Neural progenitor cell (in vitro differentiated cells): ENCODE measurements around the gene POLA2. TPM values are rescaled to one million over a fixed set of nuclear protein-coding genes. Genes with fewer than 3 reads are reported as not detected.
"Not testable (repeated sequence)": the region's sequence is repeated elsewhere in the genome, so short reads cannot be mapped to it uniquely, and the experiment has no call there.

Experiments
- DNase-seq: peaks from one replicate; pipeline ENCODE4 v3.0.0-alpha.2; 2016; ENCODE audit warnings: low spot score
- H2AFZ ChIP-seq: fragments of 200-600 bp; sonication (generic); replicated peaks from 2 replicates; pipeline ENCODE4 v1.6.1; 2016; ENCODE audit warnings: antibody characterized with exemption
- H3F3A ChIP-seq: fragments of 200-600 bp; sonication (generic); 2 replicates; pipeline ENCODE4 v1.6.1; 2016; ENCODE audit warnings: antibody characterized with exemption, low read depth
- H3K27ac ChIP-seq: fragments of 200-600 bp; sonication (generic); 2 replicates; pipeline ENCODE4 v1.5.1; 2016; ENCODE audit warnings: mild to moderate bottlenecking
- H3K27me3 ChIP-seq: fragments of 200-600 bp; sonication (generic); 2 replicates; pipeline ENCODE4 v1.6.1; 2016; ENCODE audit warnings: mild to moderate bottlenecking, moderate library complexity
- H3K36me3 ChIP-seq: fragments of 200-600 bp; sonication (generic); 2 replicates; pipeline ENCODE4 v1.5.1; 2016
- H3K4me1 ChIP-seq: fragments of 200-600 bp; sonication (generic); 2 replicates; pipeline ENCODE4 v1.6.1; 2016; ENCODE audit warnings: mixed run types
- H3K4me2 ChIP-seq: fragments of 200-600 bp; sonication (generic); 2 replicates; pipeline ENCODE4 v1.6.1; 2016
- H3K4me3 ChIP-seq: fragments of 200-600 bp; sonication (generic); 2 replicates; pipeline ENCODE4 v1.5.1; 2016
- H3K79me2 ChIP-seq: fragments of 200-600 bp; sonication (generic); 2 replicates; pipeline ENCODE4 v1.6.1; 2016; ENCODE audit warnings: low read depth
- H3K9ac ChIP-seq: fragments of 200-600 bp; sonication (generic); 2 replicates; pipeline ENCODE4 v1.6.1; 2016
- H3K9me3 ChIP-seq: fragments of 200-600 bp; sonication (generic); 2 replicates; pipeline ENCODE4 v1.5.1; 2016; ENCODE audit warnings: low read depth
- H4K20me1 ChIP-seq: fragments of 200-600 bp; sonication (generic); 2 replicates; pipeline ENCODE4 v1.6.1; 2016; ENCODE audit warnings: low read depth
- H3K27ac Mint-ChIP-seq: 3 replicates; pipeline ENCODE4 v1.8.0; 2021; ENCODE audit warnings: mixed read lengths
- H3K27me3 Mint-ChIP-seq: 2 replicates; pipeline ENCODE4 v1.8.0; 2022; ENCODE audit warnings: low read depth, mild to moderate bottlenecking, inconsistent platforms, moderate library complexity, mixed read lengths; ENCODE audit not compliant: insufficient read depth
- H3K36me3 Mint-ChIP-seq: 3 replicates; pipeline ENCODE4 v1.8.0; 2021; ENCODE audit warnings: mixed read lengths
- H3K4me1 Mint-ChIP-seq: 3 replicates; pipeline ENCODE4 v1.8.0; 2021; ENCODE audit warnings: mixed read lengths
- H3K4me3 Mint-ChIP-seq: 3 replicates; pipeline ENCODE4 v1.8.0; 2021; ENCODE audit warnings: mild to moderate bottlenecking, moderate library complexity, mixed read lengths
- H3K9me3 Mint-ChIP-seq: 3 replicates; pipeline ENCODE4 v1.8.0; 2020; ENCODE audit warnings: mixed read lengths
- CTCF ChIP-seq: fragments of 200-600 bp; sonication (generic); IDR thresholded peaks from 2 replicates; pipeline ENCODE4 v1.5.1; 2017; ENCODE audit warnings: antibody characterized with exemption, mild to moderate bottlenecking
- EZH2 ChIP-seq: fragments of 200-600 bp; sonication (generic); IDR thresholded peaks from 2 replicates; pipeline ENCODE4 v1.6.1; 2017; ENCODE audit warnings: antibody characterized with exemption, mild to moderate bottlenecking, moderate library complexity
- EZH2phosphoT487 ChIP-seq: fragments of 200-600 bp; sonication (generic); IDR thresholded peaks from 2 replicates; pipeline ENCODE4 v1.6.1; 2017; ENCODE audit warnings: antibody characterized with exemption
- total RNA-seq: library from RNA; depleted of rRNA; stranded (reverse); fragments of >200 nt; gene quantifications from 2 replicates; pipeline ENCODE4 v1.2.3, GENCODE V29; 2015; ENCODE audit warnings: low replicate concordance

Gene POLA2
- total RNA-seq, 1 donor from 2014 or later = 33.3 TPM

- Histone ChIP-seq H2AFZ (no peak overlapping the region), H3K9ac (no peak overlapping the region), H3K4me3 (no peak overlapping the region), H4K20me1 (no peaks in the 10 kb centered on the region), H3K9me3 (no peaks in the 10 kb centered on the region), H3K79me2 (no peaks in the 10 kb centered on the region), H3K27ac (no peak overlapping the region), H3K36me3 (no peaks in the 10 kb centered on the region), H3K4me1 (peaks cover 8% of the 10 kb centered on the region), H3K27me3 (no peaks in the 10 kb centered on the region), H3K4me2 (no peak overlapping the region), H3F3A (no peaks in the 10 kb centered on the region)
- H3K27ac Mint-ChIP-seq = no peak overlapping the region
- no peak for DNase-seq
- peaks cover 3% of the 10 kb centered on the region for H3K9me3 Mint-ChIP-seq
- H3K4me3 Mint-ChIP-seq = no peak overlapping the region
- no peak for TF ChIP-seq EZH2phosphoT487
- TF ChIP-seq EZH2 = no peak
- TF ChIP-seq CTCF = no peak
- H3K27me3 Mint-ChIP-seq = no peaks in the 10 kb centered on the region
- H3K36me3 Mint-ChIP-seq = no peaks in the 10 kb centered on the region
- peaks cover 12% of the 10 kb centered on the region for H3K4me1 Mint-ChIP-seq
Observed at GRCh38 chr11:65241692-65242091, 20.1 kb upstream of the POLA2 start.

GRCh38 chr11:65242389-65242788 is 19.4 kb upstream of the POLA2 start:
- no peaks in the 10 kb centered on the region for H3K27me3 ChIP-seq
- H2AFZ ChIP-seq = no peak overlapping the region
- H3K36me3 ChIP-seq = no peaks in the 10 kb centered on the region
- H3F3A ChIP-seq = no peaks in the 10 kb centered on the region
- Mint-ChIP-seq H3K27me3 (no peaks in the 10 kb centered on the region), H3K9me3 (peaks cover 3% of the 10 kb centered on the region), H3K4me1 (peaks cover 7% of the 10 kb centered on the region), H3K27ac (no peak overlapping the region), H3K4me3 (no peak overlapping the region), H3K36me3 (no peaks in the 10 kb centered on the region)
- no peak overlapping the region for H3K4me2 ChIP-seq
- H3K4me1 ChIP-seq = peaks cover 8% of the 10 kb centered on the region
- TF ChIP-seq EZH2 = no peak
- no peak for TF ChIP-seq EZH2phosphoT487
- TF ChIP-seq CTCF = no peak
- H3K9ac ChIP-seq = no peak overlapping the region
- no peaks in the 10 kb centered on the region for H3K79me2 ChIP-seq
- no peak overlapping the region for H3K4me3 ChIP-seq
- no peaks in the 10 kb centered on the region for H3K9me3 ChIP-seq
- H3K27ac ChIP-seq = no peak overlapping the region
- no peak for DNase-seq
- H4K20me1 ChIP-seq = no peaks in the 10 kb centered on the region

- peaks cover 6% of the 10 kb centered on the region for H3K4me1 Mint-ChIP-seq
- Histone ChIP-seq H3K36me3 (no peaks in the 10 kb centered on the region), H2AFZ (no peak overlapping the region), H3F3A (no peaks in the 10 kb centered on the region), H4K20me1 (no peaks in the 10 kb centered on the region), H3K4me1 (peaks cover 8% of the 10 kb centered on the region), H3K27me3 (no peaks in the 10 kb centered on the region), H3K4me2 (no peak overlapping the region), H3K27ac (no peak overlapping the region), H3K79me2 (no peaks in the 10 kb centered on the region), H3K4me3 (no peak overlapping the region), H3K9me3 (no peaks in the 10 kb centered on the region), H3K9ac (no peak overlapping the region)
- H3K9me3 Mint-ChIP-seq = peaks cover 3% of the 10 kb centered on the region
- TF ChIP-seq EZH2 (no peak), EZH2phosphoT487 (no peak), CTCF (no peak)
- no peaks in the 10 kb centered on the region for H3K27me3 Mint-ChIP-seq
- H3K27ac Mint-ChIP-seq = no peak overlapping the region
- no peak for DNase-seq
- no peak overlapping the region for H3K4me3 Mint-ChIP-seq
- H3K36me3 Mint-ChIP-seq = no peaks in the 10 kb centered on the region
Observed at GRCh38 chr11:65243797-65244196, 18.0 kb upstream of the POLA2 start.

GRCh38 chr11:65245046-65245445 is 16.7 kb upstream of the POLA2 start:
- H3K4me1 ChIP-seq, H3K9me3 Mint-ChIP-seq, H3K9ac ChIP-seq, H3K4me2 ChIP-seq, H3K27me3 Mint-ChIP-seq, H3K27ac Mint-ChIP-seq, H3K36me3 Mint-ChIP-seq, H3K36me3 ChIP-seq, H3K4me1 Mint-ChIP-seq, H3K27ac ChIP-seq, DNase-seq, H3K9me3 ChIP-seq, H2AFZ ChIP-seq, H3K79me2 ChIP-seq, H3F3A ChIP-seq, H3K4me3 ChIP-seq, H3K27me3 ChIP-seq, H3K4me3 Mint-ChIP-seq, H4K20me1 ChIP-seq: not testable (repeated sequence)
